ENCODE data around the gene ARMC5.
A peak's percentile ranks its signal among the peaks of the same experiment; 100 is the strongest.

Gene ARMC5

DNA sequence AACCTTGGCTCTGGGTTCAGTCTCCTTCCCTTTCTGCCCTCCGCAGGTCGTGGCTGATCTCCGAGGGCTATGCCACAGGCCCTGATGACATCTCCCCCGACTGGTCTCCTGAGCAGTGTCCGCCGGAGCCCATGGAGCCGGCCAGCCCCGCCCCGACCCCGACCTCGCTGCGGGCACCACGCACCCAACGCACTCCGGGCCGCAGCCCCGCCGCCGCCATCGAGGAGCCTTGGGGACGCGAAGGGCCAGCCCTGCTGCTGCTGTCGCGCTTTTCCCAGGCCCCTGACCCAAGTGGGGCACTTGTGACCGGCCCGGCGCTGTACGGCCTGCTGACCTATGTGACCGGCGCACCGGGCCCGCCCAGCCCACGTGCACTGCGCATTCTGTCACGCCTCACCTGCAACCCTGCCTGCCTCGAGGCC lies 5.1 kb downstream of the ARMC5 start:
- peak; percentile 24 for DNase-seq

DNA sequence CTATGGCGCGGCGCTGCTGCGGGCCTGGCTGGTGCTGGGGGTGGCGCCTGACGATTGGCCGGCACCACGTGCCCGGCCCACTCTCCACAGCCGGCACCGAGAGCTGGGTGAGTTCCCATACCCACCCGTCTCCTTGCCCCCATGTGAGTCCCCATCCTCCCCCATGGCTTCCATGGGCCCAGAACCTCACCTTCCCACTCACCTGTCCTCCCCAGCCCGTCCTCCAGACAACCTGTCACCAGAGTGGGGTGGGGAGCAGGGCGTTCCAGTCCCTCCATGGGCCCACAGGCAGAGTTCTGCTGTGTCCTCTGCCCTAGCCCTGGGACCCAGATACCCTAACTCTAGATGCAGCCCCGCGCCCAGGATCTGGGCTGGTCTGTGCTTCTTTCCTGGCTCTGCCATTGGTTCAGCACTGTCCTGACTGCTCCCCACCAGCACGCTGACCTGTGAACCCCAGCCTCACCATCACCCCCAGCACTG lies 5.5 kb downstream of the ARMC5 start:
- DNase-seq: peak; percentile 15

DNA sequence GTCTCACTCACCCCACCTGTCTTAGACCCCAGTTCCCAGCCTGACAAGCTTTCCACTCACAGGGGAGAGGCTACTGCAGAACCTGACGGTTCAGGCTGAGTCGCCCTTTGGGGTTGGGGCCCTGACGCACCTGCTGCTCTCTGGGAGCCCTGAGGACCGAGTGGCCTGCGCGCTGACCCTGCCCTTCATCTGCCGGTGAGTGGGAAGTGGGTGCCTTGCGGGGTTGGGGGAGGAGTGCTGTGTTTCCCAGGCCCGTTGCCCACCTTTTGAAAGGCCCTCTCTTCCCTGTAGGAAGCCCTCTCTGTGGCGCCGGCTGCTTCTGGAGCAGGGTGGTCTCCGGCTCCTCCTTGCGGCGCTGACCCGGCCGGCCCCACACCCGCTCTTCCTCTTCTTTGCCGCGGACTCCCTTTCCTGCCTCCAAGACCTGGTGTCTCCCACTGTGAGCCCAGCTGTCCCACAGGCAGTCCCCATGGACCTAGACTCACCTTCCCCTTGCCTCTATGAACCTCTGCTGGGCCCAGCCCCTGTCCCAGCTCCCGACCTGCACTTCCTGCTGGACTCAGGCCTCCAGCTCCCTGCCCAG lies 6.6 kb downstream of the ARMC5 start:
- DNase-seq: no peak

DNA sequence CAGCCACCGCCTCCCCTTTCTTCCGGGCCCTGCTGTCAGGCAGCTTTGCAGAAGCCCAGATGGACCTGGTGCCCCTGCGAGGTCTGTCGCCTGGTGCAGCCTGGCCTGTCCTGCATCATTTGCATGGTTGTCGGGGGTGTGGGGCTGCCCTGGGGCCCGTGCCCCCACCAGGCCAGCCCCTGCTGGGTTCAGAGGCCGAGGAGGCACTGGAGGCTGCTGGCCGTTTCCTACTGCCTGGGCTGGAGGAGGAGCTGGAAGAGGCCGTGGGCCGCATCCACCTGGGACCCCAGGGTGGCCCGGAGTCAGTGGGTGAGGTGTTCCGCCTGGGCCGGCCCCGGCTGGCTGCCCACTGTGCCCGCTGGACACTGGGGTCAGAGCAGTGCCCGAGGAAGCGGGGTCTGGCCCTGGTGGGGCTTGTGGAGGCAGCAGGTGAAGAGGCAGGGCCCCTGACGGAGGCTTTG lies 7.1 kb downstream of the ARMC5 start:
- no peak for DNase-seq

DNA sequence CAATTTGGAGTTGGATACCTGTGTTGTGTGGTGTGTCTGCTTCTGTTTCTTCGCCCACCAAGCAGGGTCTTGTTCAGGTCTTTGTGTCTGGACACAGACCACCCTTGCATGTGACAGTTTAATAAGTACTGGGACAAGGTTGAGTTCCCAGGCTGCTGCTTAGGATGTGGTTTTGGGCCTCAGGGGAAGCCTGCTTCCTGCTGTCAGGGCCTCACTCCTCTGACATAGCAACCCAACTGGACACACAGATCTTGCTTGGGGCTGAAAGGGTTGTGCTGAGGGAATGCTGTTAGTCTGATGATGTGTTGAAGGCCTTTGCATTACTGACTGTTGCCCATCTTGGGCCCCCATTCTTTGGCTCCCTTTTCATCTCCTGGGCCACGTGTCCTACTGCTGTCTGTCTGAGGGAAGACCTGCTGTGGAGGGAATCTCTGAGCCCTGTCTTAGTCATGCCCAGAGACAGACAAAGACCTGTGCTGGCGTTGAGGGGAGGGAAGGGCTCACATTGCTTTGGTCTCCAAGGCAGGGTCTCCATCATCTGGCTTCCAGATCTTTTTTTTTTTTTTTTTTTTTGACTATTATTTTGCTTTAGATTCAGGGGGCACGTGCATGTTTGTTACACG lies 8.0 kb downstream of the ARMC5 start:
- DNase-seq: no peak

DNA sequence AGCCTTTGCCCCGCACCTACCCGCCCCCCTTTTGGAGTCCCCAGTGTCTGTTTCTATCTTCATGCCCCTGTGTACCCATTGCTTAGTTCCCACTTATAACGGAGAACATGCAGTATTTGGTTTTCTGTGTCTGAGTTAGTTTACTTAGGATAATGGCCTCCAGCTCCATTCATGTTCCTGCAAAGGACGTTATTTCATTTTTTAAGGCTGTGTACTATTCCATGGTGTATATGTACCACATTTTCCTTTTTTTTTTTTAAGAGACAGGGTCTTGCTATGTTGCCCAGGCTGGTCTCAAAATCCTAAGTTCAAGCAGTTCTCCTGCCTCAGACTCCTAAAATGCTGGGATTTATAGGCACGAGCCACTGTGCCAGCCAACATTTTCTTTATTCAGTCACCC lies 8.6 kb downstream of the ARMC5 start:
- DNase-seq: no peak

DNA sequence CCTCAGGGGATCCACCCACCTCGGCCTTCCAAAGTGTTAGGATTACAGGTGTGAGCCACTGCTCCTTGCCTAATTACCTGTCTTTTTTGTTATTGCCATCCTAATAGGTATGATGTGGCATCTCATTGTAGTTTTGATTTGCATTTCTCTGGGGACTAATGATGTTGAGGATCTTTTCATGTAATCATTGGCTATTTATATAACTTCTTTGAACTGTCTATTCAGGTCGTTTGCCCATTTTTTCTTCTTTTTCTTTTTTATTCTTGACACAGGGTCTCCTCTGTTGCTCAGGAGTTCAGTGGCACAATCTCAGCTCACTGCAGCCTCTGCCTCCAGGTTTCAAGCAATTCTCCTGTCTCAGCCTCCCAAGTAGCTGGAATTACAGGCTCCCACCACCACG lies 11.3 kb downstream of the ARMC5 start:
- no peak for DNase-seq

DNA sequence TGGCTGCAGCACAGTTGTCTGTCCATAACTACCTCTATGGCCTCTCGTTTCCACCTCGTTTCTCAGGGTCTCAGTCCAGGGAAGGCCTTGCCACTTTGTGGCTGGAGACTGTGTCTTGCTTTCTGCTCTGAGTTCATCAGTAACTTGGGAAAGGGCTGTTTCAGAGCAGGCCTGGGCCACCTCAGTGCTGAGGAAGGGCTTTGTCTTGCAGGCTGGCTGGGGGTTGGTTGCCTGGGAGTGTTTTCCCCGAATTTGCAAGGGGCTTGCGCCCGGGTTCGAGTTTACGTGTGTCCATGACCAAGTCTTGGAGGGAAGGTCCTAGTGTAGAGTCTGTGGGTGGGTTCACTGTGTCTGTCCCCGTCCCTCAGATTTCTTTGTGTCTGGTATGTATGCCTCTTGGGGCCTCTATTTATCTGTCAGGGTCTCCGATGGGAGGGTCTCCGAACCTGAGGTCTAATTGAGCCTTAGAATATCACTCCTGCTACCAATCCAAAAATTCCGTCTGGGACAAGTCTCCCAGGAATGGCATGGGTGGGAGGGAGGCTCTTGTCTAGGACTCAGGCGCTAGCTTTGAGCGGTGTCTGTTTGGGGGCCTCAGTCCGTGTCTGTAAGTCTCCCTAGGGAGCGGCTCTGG lies 12.1 kb downstream of the ARMC5 start:
- no peak for DNase-seq

DNA sequence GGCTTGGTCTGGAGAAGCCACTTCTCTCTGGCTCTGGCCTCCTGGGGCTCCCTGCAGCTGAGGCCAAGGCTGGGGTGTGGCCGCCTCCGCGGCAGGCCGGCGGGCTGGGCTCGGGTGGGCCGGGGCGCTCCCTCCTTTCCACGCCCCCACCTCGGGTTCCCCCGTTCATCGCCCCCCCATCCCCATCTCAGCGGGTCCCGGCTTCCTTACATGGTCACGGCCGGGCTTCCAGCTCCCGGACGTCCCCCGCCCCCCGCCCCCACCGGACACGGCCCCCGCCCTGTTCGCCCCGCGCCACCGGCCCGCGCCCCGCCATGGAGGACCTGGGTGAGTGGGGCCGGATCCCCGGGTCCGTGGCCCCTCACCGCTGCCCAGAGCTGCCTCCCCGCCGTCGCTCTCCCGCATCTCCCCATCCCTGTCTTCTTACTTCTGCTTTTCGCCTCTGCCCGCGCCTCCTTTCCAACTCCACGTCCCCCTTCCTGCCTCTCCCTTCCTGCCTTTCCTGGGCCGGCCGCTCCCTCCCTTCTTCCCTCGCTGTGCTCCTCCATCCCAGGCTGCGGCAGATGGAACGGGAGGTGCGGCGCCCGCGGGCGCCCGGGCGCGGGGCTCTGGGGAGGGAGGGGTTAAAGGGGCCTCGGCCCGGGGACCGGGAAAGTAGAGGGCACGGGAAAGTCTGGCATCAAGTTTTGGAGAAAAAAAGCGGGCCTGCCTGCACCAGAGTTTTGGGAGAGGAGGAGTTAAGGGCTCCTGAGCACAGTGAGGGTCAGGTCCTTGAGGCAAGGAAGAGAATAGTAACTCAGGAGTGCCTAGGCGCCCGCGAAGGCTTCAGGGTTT lies 12.8 kb downstream of the ARMC5 start, which contains the start of gene TGFB1I1:
Gene TGFB1I1 (plus strand): TSS at position 278 of the 834 bp plus-strand sequence. CDS start 37 bp downstream, at position 315.
- peak; percentile 93 for DNase-seq

DNA sequence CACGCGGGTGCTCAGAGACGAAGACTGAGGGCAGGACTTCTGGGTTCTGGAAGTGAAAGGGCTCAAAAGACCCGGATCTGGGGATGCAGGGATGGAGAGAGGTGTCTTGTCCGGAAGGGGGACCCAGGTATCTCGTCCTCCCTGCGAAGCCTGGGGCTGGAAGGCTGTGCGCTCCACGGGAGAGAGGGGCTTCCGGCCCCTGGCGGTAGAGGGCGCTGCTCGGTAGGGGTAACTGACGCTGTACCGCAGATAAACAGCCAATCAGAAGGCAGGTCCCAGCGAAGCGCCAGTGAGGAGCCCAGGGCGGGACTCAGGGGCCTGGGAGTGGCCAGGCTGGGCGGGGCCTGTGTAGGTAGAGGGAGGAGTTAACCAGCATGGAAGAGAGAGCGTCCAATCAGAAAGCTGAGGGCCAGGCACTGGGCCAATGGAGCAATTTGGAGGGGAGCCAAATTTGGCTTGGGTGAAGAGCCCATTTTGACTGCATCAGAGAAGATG lies 13.5 kb downstream of the ARMC5 start:
- peak; percentile 93 for DNase-seq

DNA sequence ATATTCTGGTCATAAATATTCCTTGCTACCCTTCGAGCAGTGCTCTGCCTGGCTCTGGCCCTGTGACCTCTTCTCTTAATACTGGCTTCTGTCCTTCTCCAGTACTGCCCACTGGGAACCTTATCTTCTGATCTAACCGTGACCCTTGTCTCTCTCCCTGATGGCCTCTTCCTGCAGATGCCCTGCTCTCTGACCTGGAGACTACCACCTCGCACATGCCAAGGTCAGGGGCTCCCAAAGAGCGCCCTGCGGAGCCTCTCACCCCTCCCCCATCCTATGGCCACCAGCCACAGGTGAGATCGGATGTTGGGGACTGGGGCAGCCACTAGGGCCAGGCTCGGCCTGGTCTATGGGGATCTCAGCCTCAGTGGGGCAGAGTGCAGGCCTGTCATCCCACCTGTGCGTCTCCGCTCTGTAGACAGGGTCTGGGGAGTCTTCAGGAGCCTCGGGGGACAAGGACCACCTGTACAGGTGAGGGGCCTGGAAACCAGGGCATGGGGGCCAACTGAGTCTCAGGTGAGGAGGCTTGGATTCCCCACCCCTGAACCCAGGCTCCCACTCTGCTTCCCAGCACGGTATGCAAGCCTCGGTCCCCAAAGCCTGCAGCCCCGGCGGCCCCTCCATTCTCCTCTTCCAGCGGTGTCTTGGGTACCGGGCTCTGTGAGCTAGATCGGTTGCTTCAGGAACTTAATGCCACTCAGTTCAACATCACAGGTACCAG lies 14.1 kb downstream of the ARMC5 start:
- DNase-seq: no peak

DNA sequence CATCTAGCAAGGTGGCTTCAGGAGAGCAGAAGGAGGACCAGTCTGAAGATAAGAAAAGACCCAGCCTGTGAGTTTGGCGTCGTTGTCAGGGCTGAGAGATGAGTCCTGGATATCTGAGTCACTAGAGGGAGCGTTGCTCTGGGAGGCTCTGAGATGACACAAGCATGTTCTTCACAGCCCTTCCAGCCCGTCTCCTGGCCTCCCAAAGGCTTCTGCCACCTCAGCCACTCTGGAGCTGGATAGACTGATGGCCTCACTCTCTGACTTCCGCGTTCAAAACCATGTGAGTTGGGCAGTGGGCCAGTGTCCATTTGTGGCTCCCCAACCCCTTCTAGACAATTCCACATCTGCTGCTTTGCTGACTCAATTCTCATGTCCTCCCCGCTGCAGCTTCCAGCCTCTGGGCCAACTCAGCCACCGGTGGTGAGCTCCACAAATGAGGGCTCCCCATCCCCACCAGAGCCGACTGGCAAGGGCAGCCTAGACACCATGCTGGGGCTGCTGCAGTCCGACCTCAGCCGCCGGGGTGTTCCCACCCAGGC lies 14.9 kb downstream of the ARMC5 start:
- DNase-seq: peak; percentile 61

DNA sequence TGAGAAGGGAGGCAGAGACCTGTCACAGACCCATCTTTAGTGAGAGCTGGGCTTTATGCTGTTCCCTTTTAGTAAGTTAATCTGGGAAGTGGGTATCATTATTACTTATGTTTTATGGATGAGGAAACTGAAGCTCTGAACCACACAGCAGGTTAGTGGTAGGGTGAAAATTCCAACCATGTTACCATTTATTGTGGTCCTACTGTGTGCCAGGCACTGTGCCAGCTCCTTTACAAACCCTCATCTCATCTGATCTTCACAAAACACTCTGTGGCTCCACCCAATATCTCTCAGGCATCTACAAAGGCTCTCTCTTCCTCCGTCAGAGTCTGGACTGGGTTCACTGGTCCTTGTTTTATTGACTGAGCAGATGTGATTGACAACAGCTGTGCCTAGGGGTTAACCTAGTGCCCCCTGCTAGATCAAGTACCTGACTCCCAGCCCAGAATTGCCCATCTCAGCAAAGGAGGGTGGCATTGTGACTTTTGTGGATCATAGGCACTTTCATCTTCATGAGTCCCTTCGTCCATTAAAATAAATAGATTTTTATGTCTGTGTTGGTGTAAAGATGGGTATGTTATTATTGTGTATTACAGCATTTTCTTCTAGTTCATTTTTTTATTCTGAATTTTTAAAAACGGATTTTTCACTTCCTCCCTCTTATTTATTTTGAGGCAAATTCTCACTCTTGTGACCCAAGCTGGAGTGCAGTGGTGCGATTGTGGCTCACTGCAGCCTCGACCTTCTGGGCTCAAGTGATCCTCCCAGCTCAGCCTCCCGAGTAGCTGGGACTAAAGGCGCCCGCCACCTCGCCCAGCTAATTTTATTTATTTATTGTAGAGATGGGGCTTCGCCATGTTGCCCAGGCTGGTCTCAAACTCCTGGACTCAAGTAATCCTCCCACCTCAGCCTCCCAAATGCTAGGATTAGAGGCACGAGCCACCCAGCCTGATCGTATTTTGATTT lies 15.8 kb downstream of the ARMC5 start:
- DNase-seq: no peak

DNA sequence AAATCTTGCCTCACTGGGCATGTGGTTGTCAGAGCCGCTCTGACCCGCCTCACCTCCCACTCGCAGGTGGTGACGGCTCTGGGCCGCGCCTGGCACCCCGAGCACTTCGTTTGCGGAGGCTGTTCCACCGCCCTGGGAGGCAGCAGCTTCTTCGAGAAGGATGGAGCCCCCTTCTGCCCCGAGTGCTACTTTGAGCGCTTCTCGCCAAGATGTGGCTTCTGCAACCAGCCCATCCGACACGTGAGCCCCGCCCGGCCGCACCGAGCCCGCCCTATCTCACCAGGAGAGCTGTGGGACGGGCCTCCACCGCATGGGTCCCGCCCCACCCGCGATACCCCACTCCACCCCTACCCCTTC lies 16.6 kb downstream of the ARMC5 start:
- no peak for DNase-seq

DNA sequence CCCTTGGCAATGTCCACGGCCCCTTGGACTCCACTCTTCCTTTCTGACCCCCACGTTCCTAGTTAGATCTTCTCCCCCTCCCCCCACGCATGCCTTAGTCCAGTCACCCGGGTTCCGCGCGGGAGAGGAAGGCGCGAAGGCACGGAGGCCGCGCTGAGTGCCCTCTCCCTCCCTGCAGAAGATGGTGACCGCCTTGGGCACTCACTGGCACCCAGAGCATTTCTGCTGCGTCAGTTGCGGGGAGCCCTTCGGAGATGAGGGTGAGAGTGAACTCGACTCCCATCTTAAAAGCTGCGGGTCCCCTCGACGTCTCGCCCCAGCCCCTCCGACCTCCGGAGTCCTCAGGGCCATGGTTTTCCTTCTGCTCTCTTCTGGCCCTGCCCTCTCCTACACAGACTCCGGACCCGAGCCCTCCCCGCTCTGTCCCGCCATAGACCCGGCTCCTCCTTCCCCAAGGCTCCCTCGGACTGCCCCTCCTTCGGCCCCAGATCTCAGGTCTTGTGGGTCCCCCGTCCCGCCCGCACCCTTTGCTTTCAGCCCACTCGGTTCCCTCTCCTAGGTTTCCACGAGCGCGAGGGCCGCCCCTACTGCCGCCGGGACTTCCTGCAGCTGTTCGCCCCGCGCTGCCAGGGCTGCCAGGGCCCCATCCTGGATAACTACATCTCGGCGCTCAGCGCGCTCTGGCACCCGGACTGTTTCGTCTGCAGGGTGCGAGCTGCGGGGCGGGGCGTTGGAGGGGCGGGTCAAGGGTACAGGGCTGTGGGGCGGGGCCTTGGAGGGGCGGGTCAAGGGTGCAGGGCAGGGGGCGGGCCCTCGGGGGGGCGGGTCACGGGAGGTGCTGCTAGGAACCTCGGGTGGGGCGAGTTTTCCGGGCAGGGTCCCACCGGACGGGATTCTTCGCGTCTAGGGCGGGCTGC lies 17.3 kb downstream of the ARMC5 start:
- peak; percentile 76 for DNase-seq

DNA sequence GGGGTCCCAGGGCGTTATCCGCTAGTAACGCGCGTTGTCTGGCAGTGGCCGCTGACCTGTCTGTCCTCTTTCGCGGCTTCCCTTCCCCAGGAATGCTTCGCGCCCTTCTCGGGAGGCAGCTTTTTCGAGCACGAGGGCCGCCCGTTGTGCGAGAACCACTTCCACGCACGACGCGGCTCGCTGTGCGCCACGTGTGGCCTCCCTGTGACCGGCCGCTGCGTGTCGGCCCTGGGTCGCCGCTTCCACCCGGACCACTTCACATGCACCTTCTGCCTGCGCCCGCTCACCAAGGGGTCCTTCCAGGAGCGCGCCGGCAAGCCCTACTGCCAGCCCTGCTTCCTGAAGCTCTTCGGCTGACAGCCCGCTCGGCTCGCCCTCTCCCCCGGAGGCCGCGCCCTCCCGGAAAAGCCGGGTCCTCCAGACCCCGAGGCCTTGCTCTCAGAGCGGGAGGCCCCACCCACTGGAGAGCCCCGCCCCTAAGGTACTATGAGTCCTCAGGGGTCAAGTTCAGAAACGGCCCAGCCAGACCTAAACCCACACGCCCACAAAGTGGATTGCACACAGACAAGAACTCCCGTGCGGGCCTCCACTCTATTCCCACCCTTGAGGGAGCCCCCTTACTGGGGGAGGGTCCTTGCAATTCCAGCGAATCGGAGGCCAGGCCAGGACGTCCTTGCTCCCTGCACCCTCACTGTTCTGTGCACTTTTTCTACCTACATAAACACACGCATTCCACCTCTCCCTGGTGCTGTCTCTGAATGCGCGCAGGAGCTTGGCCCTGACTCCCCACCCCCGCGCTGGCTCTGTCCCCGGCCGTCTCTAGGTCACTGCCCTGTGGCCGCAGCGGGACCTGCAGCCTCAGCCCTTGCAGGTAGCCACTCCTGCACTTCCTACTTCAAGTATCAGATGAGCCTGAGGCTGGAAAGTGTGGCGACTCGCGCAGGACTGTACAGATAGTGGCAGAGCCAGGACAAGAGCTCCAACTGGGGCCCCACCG lies 18.2 kb downstream of the ARMC5 start:
- DNase-seq: peak; percentile 51

DNA sequence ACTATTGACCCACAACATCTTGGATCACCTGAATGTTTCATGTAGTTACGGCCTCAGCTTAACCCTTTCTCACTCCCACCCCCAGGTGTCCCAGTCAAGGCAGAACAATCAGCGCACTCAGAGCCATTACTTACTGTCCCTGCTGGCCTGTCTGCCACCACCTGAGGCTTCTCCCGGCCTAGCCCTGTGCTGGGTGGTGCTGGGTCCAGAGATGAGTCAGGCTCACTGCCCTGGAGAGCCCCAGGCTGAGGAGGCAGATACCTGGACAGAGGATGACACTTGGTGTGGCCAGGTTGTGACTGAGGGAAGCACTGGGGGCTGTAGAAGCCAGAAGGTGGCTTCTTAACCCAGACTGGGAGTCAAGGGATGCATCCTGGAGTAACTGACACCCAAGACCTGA lies 19.7 kb downstream of the ARMC5 start:
- no peak for DNase-seq

DNA sequence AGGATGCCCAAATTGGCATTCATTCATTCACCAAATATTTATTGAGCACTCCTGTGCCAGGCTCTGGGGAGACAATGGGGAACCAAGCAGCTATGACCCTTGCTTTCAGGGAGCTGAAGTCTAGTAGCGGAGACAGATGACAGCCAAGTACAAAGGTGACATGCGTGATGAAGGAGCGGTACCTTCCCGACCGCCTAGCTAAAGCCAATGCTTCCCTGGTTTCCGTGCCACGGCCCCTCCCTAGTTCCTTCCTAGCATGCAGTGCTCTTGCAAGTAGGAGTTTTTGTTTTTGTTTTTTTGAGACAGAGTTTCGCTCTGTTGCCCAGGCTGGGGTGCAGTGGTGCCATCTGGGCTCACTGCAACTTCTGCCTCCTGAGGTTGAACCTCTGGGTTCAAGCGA lies 20.4 kb downstream of the ARMC5 start:
- no peak for DNase-seq

Measured in right hindlimb (tissue), 1 donor.